H54 (cell line): Measurements from ENCODE around the gene FFAR1.

Experiments used
- DNase-seq: peaks from one replicate; pipeline ENCODE4 v3.0.0; 2011; ENCODE audit warnings: low spot score, mixed read lengths; ENCODE audit not compliant: insufficient read length
- FAIRE-seq: peaks from 3 replicates; lab custom pipeline; 2011; peaks lifted over from hg19 to GRCh38; lab: Jason Lieb, UNC
- POLR2A ChIP-seq: IDR thresholded peaks from 2 replicates; pipeline ENCODE4 v1.6.1; 2011; ENCODE audit warnings: low read depth, mild to moderate bottlenecking, low read length

The FFAR1 gene

GRCh38 chr19:35341565-35342225, 6.0 kb upstream of the FFAR1 start:
- FAIRE-seq: no peak
- DNase-seq: no peak
- no peak for TF ChIP-seq POLR2A

GRCh38 chr19:35342430-35342829, 5.3 kb upstream of the FFAR1 start:
- no peak for TF ChIP-seq POLR2A
- no peak for DNase-seq
- FAIRE-seq: no peak

- no peak for TF ChIP-seq POLR2A
- DNase-seq (no peak), FAIRE-seq (no peak)
Measured at GRCh38 chr19:35344511-35345031, 3.1 kb upstream of the FFAR1 start.

GRCh38 chr19:35345671-35346111, 2.0 kb upstream of the FFAR1 start:
- TF ChIP-seq POLR2A: no peak
- FAIRE-seq (no peak), DNase-seq (no peak)

GRCh38 chr19:35346193-35347052, 1.3 kb upstream of the FFAR1 start:
- TF ChIP-seq POLR2A: no peak
- DNase-seq (no peak), FAIRE-seq (no peak)

GRCh38 chr19:35347930-35348298, 212 bp downstream of the FFAR1 start:
- FAIRE-seq (no peak), DNase-seq (no peak)
- no peak for TF ChIP-seq POLR2A

- no peak for TF ChIP-seq POLR2A
- DNase-seq (no peak), FAIRE-seq (no peak)
Measured at GRCh38 chr19:35348911-35349611, 1.4 kb downstream of the FFAR1 start.

GRCh38 chr19:35349614-35350521, 2.2 kb downstream of the FFAR1 start:
- DNase-seq (no peak), FAIRE-seq (no peak)
- TF ChIP-seq POLR2A: no peak

- FAIRE-seq (no peak), DNase-seq (no peak)
- no peak for TF ChIP-seq POLR2A
Measured at GRCh38 chr19:35350591-35350990, 2.9 kb downstream of the FFAR1 start.

GRCh38 chr19:35351411-35352176, 3.9 kb downstream of the FFAR1 start:
- no peak for DNase-seq
- TF ChIP-seq POLR2A: no peak
- no peak for FAIRE-seq

- FAIRE-seq (no peak), DNase-seq (no peak)
- no peak for TF ChIP-seq POLR2A
Measured at GRCh38 chr19:35352177-35352447, 4.4 kb downstream of the FFAR1 start.

GRCh38 chr19:35352448-35353304, 5.0 kb downstream of the FFAR1 start:
- DNase-seq: peak; percentile 94
- no peak for TF ChIP-seq POLR2A
- peak; percentile 86 for FAIRE-seq
